Activated T-helper 2 cell treated with anti-CD3 and anti-CD28 coated beads, Interferon-gamma antibody, Interleukin-2, Interleukin-4, amounts not matched to agents 10 μg/mL and 5 μg/mL and 100 μg/mL, durations not matched to agents 14 hours and 24 hours and 36 hours (primary cell): ENCODE measurements around the gene VSTM2L. TPM values are rescaled to one million over a fixed set of nuclear protein-coding genes. Genes with fewer than 3 reads are reported as not detected.

Source experiments
- DNase-seq: peaks from one replicate; pipeline ENCODE4 v3.0.0; 2021; ENCODE audit warnings: low spot score
- H3K27ac Mint-ChIP-seq: one replicate; pipeline ENCODE4 v1.8.0; 2021; ENCODE audit warnings: mixed read lengths
- H3K27me3 Mint-ChIP-seq: one replicate; pipeline ENCODE4 v1.8.0; 2021; ENCODE audit warnings: low read depth, mixed read lengths
- H3K36me3 Mint-ChIP-seq: one replicate; pipeline ENCODE4 v1.8.0; 2021; ENCODE audit warnings: low read depth, mixed read lengths
- H3K4me1 Mint-ChIP-seq: one replicate; pipeline ENCODE4 v1.8.0; 2021; ENCODE audit warnings: low read depth, mixed read lengths
- H3K4me3 Mint-ChIP-seq: one replicate; pipeline ENCODE4 v1.8.0; 2021; ENCODE audit warnings: low read depth, mild to moderate bottlenecking, moderate library complexity, mixed read lengths
- H3K9me3 Mint-ChIP-seq: one replicate; pipeline ENCODE4 v1.8.0; 2021; ENCODE audit warnings: mixed read lengths
- intact Hi-C: fragments of 100-400 bp; cut with micrococcal nuclease; formaldehyde crosslinking; loops from one replicate; pipeline ENCODE4 v1.15.1; 2023
- total RNA-seq: library from RNA; stranded (reverse); gene quantifications from 2 replicates; pipeline ENCODE4 v1.2.3, GENCODE V29; 2022

VSTM2L gene
- total RNA-seq, 1 donor from 2014 or later, result 0.23 TPM

DNA sequence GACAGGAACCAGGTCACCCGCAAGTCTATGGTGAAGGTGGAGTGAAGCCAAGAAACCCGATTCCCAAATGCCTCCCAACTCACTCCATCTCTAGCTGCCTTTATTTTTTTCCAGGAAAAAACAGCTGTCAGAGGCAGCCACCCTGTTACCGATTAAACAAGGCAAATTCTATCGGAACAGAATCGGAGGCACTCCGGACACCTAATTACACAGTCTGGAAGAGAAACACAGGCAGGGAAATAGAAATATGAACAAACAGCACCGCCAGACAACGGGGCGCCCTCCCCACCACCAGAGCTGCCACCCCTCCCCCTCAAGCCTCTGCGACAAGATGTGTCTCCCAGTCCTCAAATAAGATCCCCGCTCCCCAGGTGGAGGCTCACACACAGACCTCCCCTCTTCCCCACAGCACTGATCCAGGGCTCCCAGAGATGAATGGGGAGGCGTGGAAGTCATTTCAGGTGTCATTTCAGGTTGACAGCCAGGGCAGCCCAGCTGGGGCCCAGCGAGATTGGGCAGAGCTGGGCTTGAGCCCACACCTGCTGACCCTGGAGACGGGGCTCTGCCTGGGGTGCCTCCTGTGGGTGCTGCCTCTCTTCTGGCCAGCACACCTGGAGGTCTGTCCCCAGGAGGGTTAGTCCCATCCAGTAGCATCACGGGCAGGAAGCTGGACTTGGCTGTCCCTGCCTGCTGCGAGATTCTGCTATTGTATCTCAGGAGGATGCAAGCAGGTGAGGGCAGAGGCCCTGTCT is 19.8 kb upstream of the VSTM2L start:
- Mint-ChIP-seq H3K4me1 (no peaks in the 10 kb centered on the region), H3K9me3 (no peaks in the 10 kb centered on the region), H3K36me3 (no peaks in the 10 kb centered on the region), H3K27ac (no peak overlapping the region), H3K4me3 (no peak overlapping the region), H3K27me3 (no peaks in the 10 kb centered on the region)
- DNase-seq, result no peak
- intact Hi-C loops, result no loop called here

DNA sequence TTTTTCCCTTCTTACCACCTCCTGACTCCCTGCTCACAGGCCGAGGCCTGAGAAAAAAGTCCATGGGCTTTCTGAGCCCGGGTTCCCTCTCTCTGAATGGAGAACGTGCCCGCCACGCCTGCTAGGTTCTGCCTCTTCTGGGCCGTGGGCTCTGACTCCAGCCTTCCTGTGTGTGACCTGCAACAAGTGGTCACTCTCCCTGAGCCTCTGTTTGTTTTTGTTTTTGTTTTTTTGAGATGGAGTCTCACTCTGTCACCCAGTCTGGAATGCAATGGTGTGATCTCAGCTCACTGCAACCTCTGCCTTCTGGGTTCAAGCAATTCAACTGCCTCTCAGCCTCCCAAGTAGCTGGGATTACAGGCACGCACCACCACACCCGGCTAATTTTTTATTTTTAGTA is 17.9 kb upstream of the VSTM2L start:
- H3K36me3 Mint-ChIP-seq, result no peaks in the 10 kb centered on the region
- no peak overlapping the region for H3K4me3 Mint-ChIP-seq
- no peaks in the 10 kb centered on the region for H3K27me3 Mint-ChIP-seq
- H3K4me1 Mint-ChIP-seq, result no peaks in the 10 kb centered on the region
- no peaks in the 10 kb centered on the region for H3K9me3 Mint-ChIP-seq
- intact Hi-C loops, result no loop called here
- no peak for DNase-seq
- H3K27ac Mint-ChIP-seq, result no peak overlapping the region

DNA sequence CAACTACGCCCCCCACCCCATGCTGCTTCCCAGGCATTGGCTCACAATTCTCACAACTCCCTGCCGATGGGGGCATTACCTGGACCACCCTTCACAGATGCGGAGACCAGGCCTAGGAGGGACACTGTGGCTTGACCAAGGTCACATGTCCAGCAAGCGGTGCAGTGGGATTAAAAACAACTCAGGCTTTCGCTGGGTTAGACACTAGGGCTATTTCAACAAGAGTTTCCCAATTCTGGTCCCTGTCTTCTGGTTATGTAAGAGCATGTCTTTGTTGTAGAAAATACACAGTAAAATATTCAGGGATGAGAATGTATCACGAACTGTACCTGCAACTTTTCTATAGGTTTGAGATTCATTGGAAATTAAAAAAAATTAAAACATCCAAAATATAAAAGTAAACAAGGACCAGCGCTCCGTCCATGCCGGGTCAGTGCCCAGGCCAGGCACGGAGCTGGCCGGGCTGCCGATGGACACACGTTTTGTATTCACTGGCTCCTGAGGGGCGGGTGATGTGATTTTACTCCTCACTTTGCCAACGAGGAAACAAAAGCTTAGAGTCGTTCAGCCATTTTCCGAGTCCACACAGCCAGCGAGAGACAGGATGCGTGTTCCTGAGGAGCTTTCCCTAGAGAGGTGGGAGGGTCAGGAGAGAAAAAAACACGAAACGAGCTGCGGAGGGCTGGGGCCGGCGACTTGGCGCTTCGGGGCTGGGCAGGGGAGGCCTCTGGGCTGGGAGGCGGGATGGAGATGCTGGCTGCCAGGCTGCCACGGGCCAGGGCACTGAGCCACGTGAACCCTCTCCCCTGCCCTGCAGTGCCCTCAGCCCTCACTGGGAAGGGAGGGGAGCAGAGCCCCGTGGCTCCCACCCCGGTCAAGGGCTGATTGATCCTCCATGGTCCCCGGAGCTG is 17.1 kb upstream of the VSTM2L start:
- Mint-ChIP-seq H3K27ac (no peak overlapping the region), H3K9me3 (no peaks in the 10 kb centered on the region), H3K27me3 (no peaks in the 10 kb centered on the region), H3K4me1 (no peaks in the 10 kb centered on the region), H3K36me3 (no peaks in the 10 kb centered on the region), H3K4me3 (no peak overlapping the region)
- no peak for DNase-seq
- intact Hi-C loops, result no loop called here

DNA sequence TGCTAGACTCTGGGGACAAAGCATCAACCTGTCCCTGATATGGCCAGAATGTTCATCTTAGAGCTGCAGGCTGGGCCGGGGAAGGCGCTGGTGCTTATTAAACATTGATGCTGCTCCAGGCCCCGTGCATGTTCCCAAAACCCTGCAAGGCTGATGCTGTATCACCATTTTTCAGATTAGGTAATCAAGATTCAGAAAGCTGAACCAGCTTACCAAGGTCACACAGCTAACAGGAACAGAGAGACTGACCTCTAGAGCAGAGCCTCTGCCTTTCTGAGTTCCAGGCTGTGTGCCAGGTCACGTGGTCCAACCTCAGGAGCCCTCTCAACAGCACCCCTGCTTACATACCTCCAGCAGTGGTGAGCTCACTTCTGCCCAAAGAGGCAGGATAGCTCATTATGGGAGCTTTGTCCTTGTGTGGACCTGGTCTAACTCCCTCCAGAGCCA is 16.1 kb upstream of the VSTM2L start:
- Mint-ChIP-seq H3K4me1 (no peaks in the 10 kb centered on the region), H3K4me3 (no peak overlapping the region), H3K27ac (no peak overlapping the region), H3K27me3 (no peaks in the 10 kb centered on the region), H3K36me3 (no peaks in the 10 kb centered on the region), H3K9me3 (no peaks in the 10 kb centered on the region)
- no peak for DNase-seq
- intact Hi-C loops, result no loop called here

- Mint-ChIP-seq H3K9me3 (no peaks in the 10 kb centered on the region), H3K4me1 (no peaks in the 10 kb centered on the region), H3K27ac (no peak overlapping the region), H3K27me3 (peaks cover 1% of the 10 kb centered on the region), H3K4me3 (no peak overlapping the region), H3K36me3 (no peaks in the 10 kb centered on the region)
- intact Hi-C loops, result no loop called here
- DNase-seq, result no peak
These were observed 14.3 kb upstream of the VSTM2L start for GRCh38 chr20:37888641-37889040.

DNA sequence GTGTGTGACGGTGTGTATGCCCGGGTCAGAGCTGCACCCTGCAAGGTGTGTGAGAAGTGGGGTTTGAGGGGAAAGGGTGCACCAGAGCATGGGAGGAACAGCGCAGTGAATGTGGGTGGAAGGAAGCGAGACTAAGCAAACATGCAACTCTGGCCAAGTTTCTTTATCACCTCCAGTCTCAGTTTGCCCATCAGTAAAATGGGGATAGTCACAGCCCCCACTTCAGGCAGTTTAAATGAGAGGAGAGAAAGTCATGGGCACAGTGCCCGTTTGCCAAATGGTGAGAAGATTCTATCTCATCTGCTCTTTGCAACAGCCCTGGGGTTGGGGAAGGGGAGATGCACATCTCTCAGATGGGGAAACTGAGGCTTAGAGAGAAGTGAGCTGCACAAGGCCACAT is 12.8 kb upstream of the VSTM2L start:
- peaks cover 1% of the 10 kb centered on the region for H3K27me3 Mint-ChIP-seq

DNA sequence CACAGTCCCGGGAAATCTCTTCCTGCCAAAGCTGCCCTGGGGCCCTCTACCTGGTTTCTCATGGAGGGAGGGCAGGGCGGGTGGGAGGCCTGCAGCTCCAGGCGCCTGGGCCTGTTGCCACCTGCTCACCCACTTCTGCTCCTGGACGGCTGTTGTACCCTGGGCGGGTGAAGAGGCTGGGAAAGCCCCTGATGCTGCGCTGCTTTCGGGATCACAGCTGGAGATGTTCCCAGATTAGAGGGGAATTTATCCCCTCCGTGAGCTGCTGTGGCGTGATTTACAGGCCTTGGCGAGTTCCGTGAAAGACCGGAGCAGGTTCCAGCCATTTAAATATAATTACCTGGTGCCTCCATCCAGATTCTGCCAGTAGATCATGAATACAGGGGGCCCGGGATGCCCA is 12.3 kb upstream of the VSTM2L start:
- no peak for DNase-seq
- peaks cover 1% of the 10 kb centered on the region for H3K27me3 Mint-ChIP-seq
- H3K36me3 Mint-ChIP-seq, result no peaks in the 10 kb centered on the region
- H3K4me3 Mint-ChIP-seq, result no peak overlapping the region
- intact Hi-C loops, result no loop called here
- H3K4me1 Mint-ChIP-seq, result no peaks in the 10 kb centered on the region
- H3K9me3 Mint-ChIP-seq, result no peaks in the 10 kb centered on the region
- no peak overlapping the region for H3K27ac Mint-ChIP-seq

More for the DNA sequence above, 12.8 kb upstream of the VSTM2L start:
- Mint-ChIP-seq H3K4me1 (no peaks in the 10 kb centered on the region), H3K36me3 (no peaks in the 10 kb centered on the region), H3K27ac (no peak overlapping the region), H3K9me3 (no peaks in the 10 kb centered on the region), H3K4me3 (no peak overlapping the region)
- intact Hi-C loops, result no loop called here
- DNase-seq, result no peak

GRCh38 chr20:37892001-37892400 is 10.9 kb upstream of the VSTM2L start:
- DNase-seq, result no peak
- intact Hi-C loops, result no loop called here
- no peak overlapping the region for H3K4me3 Mint-ChIP-seq
- no peaks in the 10 kb centered on the region for H3K4me1 Mint-ChIP-seq
- no peaks in the 10 kb centered on the region for H3K36me3 Mint-ChIP-seq
- H3K27me3 Mint-ChIP-seq, result peaks cover 1% of the 10 kb centered on the region
- H3K9me3 Mint-ChIP-seq, result no peaks in the 10 kb centered on the region
- no peak overlapping the region for H3K27ac Mint-ChIP-seq

- Mint-ChIP-seq H3K27me3 (peaks cover 1% of the 10 kb centered on the region), H3K36me3 (no peaks in the 10 kb centered on the region), H3K27ac (no peak overlapping the region), H3K4me1 (peaks cover 2% of the 10 kb centered on the region), H3K4me3 (no peak overlapping the region), H3K9me3 (no peaks in the 10 kb centered on the region)
- intact Hi-C loops, result no loop called here
- DNase-seq, result no peak
These were observed 9.2 kb upstream of the VSTM2L start for GRCh38 chr20:37893566-37894241.

GRCh38 chr20:37894454-37894853 is 8.5 kb upstream of the VSTM2L start:
- H3K4me3 Mint-ChIP-seq, result no peak overlapping the region
- DNase-seq, result no peak
- peaks cover 2% of the 10 kb centered on the region for H3K4me1 Mint-ChIP-seq
- H3K36me3 Mint-ChIP-seq, result no peaks in the 10 kb centered on the region
- intact Hi-C loops, result no loop called here
- no peak overlapping the region for H3K27ac Mint-ChIP-seq
- peaks cover 1% of the 10 kb centered on the region for H3K27me3 Mint-ChIP-seq
- no peaks in the 10 kb centered on the region for H3K9me3 Mint-ChIP-seq

DNA sequence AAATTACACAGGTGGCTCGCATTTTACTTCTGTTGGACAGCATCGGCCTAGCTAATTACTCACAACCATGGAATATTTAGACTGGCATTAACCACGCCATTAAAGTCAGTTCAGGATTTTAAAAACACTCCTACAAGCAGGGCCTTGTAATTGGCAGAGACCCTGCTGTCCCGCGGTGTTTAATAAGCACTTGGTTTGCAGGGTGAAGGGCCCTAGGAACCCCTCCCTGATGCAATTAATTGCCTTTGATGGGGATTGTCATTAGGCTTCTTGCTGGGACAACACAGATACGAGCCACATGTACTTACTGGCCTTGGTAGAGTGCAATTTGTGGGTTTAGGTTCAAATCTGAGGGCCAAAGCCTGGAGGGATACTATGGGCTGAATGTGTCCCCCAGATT is 7.8 kb upstream of the VSTM2L start:
- intact Hi-C loops, result no loop called here
- Mint-ChIP-seq H3K4me3 (no peak overlapping the region), H3K27me3 (peaks cover 5% of the 10 kb centered on the region), H3K27ac (no peak overlapping the region), H3K4me1 (peaks cover 2% of the 10 kb centered on the region), H3K9me3 (no peaks in the 10 kb centered on the region), H3K36me3 (no peaks in the 10 kb centered on the region)
- no peak for DNase-seq

DNA sequence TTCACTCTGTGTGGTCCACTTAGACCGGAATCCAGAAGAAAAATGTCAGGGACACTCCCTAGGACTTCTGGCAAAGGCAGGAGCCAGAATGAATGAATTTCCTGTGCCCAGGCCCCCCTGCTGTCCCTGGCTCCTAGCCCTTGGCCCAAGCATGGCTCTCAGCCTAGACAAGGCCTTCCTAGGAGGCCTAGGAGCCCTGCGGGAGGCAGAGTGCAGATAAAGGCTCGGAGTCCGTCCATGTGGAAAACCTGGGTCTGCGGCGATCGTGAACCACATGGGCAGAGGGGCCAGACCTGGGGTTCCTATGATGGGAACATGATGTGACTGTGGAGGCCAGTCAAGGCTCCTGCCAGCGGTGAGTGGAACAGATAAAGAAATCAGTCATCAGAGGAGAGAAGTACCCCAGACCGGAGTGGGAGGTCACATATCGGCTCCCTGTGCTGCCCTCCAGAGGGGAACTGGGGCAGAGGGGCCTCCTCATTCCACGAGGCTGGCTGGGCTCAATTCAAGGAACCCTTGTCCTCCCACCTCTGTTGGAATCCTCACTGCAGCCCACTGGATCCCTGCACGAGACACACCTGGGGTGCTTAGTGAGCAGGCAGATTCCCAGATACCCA is 5.9 kb upstream of the VSTM2L start:
- intact Hi-C loops, result no loop called here
- no peak overlapping the region for H3K27ac Mint-ChIP-seq
- peaks cover 16% of the 10 kb centered on the region for H3K27me3 Mint-ChIP-seq
- no peak overlapping the region for H3K4me3 Mint-ChIP-seq
- H3K4me1 Mint-ChIP-seq, result peaks cover 2% of the 10 kb centered on the region
- no peaks in the 10 kb centered on the region for H3K9me3 Mint-ChIP-seq
- no peak for DNase-seq
- H3K36me3 Mint-ChIP-seq, result no peaks in the 10 kb centered on the region
